ENCODE results near the gene GTPBP2. TPM values are rescaled to one million over a fixed set of nuclear protein-coding genes. Genes with fewer than 3 reads are reported as not detected.

The GTPBP2 gene
- total and polyA plus RNA-seq, 2 of the 13 experiments (the other 11 are each of a cell fraction or from before 2014, with no cell fraction given) = 26.9 to 88.2 TPM

- TF ChIP-seq KDM5A (IDR thresholded peaks at IDR 0.05; ENCODE audit: borderline replicate concordance, low read length) = 0 out of 2 replicates have a peak, but pooled peaks have one; percentile 36
- no peak for TF ChIP-seq ZNF329 (CRISPR knock-in tag; IDR thresholded peaks at IDR 0.05; ENCODE audit: low read depth)
- no peak; the same call in 1 of the 2 replicates for TF ChIP-seq ZNF510 (CRISPR knock-in tag; IDR thresholded peaks at IDR 0.05; ENCODE audit: low read depth)
- no peak for TF ChIP-seq CCDC6 (CRISPR knock-in tag; IDR thresholded peaks at IDR 0.05)
- TF ChIP-seq ZNF704 (CRISPR knock-in tag; IDR thresholded peaks at IDR 0.05; ENCODE audit: borderline replicate concordance) = no peak
- TF ChIP-seq ZHX2 (IDR thresholded peaks at IDR 0.05; ENCODE audit: low read depth) = no peak; the same call in none of the 2 replicates
- no peak for TF ChIP-seq ZHX2 (CRISPR knock-in tag; IDR thresholded peaks at IDR 0.05; ENCODE audit: borderline replicate concordance)
- TF ChIP-seq SIX4 (CRISPR knock-in tag; IDR thresholded peaks at IDR 0.05) = peak; percentile 63
- TF ChIP-seq ZNF335 (CRISPR knock-in tag; IDR thresholded peaks at IDR 0.05) = 0 out of 2 replicates have a peak, but pooled peaks have one; percentile 10
- no peak for TF ChIP-seq HNF4A (CRISPR knock-in tag; IDR thresholded peaks at IDR 0.05)
- TF ChIP-seq ZNF20 (CRISPR knock-in tag; IDR thresholded peaks at IDR 0.05) = no peak
- TF ChIP-seq ATRX (CRISPR knock-in tag; IDR thresholded peaks at IDR 0.05; ENCODE audit: borderline replicate concordance) = no peak
- peak; percentile 28; the same call in 1 of the 2 replicates for TF ChIP-seq XBP1 (CRISPR knock-in tag; IDR thresholded peaks at IDR 0.05)
- TF ChIP-seq DNMT3B (CRISPR knock-in tag; conservative IDR thresholded peaks at IDR 0.05) = no peak
- no peak for TF ChIP-seq ZFP36 (IDR thresholded peaks at IDR 0.05; ENCODE audit: borderline replicate concordance, low read depth, low read length, partially characterized antibody)
- no peak for TF ChIP-seq GATA4 (IDR thresholded peaks at IDR 0.05; ENCODE audit: borderline replicate concordance, low read depth)
- 0 out of 2 replicates have a peak, but pooled peaks have one; percentile 10 for TF ChIP-seq MIXL1 (CRISPR knock-in tag; IDR thresholded peaks at IDR 0.05)
- TF ChIP-seq CTCF (CRISPR knock-in tag; IDR thresholded peaks at IDR 0.05) = no peak
- TF ChIP-seq ZNF567 (CRISPR knock-in tag; IDR thresholded peaks at IDR 0.05; ENCODE audit: borderline replicate concordance) = no peak
- TF ChIP-seq ZNF549 (CRISPR knock-in tag; IDR thresholded peaks at IDR 0.05) = no peak
- TF ChIP-seq ZBTB46 (CRISPR knock-in tag; IDR thresholded peaks at IDR 0.05; ENCODE audit: borderline replicate concordance) = 0 out of 2 replicates have a peak, but pooled peaks have one; percentile 11
Measured at GRCh38 chr6:43629104-43629504, at the start of gene GTPBP2 (continued).
